GM12874 (cell line): ENCODE measurements around the gene ATAD3B.

ENCODE experiments used
- TF ChIP-seq, protein P1 (sequence below): IDR thresholded peaks from 2 replicates; pipeline ENCODE4 v1.5.1; 2011; ENCODE audit warnings: low read depth, mild to moderate bottlenecking, control low read depth, low read length, moderate library complexity; ENCODE audit not compliant: insufficient read depth

ATAD3B gene

GRCh38 chr1:1544544-1544943 is 73.0 kb downstream of the ATAD3B start:
- TF ChIP-seq, protein P1, sequence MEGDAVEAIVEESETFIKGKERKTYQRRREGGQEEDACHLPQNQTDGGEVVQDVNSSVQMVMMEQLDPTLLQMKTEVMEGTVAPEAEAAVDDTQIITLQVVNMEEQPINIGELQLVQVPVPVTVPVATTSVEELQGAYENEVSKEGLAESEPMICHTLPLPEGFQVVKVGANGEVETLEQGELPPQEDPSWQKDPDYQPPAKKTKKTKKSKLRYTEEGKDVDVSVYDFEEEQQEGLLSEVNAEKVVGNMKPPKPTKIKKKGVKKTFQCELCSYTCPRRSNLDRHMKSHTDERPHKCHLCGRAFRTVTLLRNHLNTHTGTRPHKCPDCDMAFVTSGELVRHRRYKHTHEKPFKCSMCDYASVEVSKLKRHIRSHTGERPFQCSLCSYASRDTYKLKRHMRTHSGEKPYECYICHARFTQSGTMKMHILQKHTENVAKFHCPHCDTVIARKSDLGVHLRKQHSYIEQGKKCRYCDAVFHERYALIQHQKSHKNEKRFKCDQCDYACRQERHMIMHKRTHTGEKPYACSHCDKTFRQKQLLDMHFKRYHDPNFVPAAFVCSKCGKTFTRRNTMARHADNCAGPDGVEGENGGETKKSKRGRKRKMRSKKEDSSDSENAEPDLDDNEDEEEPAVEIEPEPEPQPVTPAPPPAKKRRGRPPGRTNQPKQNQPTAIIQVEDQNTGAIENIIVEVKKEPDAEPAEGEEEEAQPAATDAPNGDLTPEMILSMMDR = no peak
